Measurements from ENCODE around the gene CAPS.

CAPS gene

GRCh38 chr19:5914946-5915781 is 1.1 kb downstream of the CAPS start:
- no peak for DNase-seq

DNA sequence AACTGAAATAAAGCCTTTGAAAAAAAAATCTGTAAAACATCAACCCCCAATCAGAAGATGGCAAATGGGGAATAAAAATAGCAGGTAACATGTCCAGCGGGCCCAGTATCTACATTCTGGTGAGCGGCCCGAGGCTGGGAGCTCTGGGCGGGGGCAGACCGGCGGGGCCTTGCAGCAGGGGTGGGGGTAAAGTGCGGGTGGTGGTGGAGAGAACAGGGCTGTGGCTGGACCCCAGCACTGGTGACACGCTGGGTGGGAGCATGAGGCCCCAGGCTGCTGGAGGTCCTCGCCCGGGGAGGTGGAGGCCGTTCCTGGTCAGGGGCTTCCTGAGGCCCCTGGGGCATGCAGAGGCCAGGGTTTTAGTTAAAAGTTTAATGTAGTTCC is 1.7 kb downstream of the CAPS start:
- no peak for DNase-seq

DNA sequence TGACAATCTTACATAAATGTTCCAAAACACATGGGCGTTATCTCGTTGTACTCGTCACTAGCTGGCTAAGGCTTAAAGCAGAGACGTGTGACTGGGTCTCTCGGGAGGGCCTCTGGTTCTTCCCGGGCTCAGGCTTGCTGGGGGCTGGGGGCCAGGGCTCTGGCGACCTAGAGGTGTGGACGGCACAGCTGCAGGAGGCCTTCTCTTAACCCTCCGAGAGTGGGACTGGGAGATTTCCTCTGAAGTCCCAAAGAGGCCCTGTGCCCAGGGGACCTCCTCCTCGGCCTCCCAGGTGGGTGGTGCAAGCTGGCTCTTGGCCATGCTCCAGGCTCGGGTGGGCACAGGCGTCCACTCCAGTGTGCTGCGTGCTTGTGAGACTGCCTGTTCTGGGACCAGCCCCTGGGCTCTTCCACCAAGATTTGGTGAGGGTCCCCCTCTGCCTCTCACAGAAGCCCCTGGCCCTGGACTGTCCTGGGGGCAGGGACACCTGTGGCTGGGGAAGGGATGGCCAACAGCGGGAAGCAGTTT is 2.2 kb downstream of the CAPS start:
- DNase-seq, result no peak

DNA sequence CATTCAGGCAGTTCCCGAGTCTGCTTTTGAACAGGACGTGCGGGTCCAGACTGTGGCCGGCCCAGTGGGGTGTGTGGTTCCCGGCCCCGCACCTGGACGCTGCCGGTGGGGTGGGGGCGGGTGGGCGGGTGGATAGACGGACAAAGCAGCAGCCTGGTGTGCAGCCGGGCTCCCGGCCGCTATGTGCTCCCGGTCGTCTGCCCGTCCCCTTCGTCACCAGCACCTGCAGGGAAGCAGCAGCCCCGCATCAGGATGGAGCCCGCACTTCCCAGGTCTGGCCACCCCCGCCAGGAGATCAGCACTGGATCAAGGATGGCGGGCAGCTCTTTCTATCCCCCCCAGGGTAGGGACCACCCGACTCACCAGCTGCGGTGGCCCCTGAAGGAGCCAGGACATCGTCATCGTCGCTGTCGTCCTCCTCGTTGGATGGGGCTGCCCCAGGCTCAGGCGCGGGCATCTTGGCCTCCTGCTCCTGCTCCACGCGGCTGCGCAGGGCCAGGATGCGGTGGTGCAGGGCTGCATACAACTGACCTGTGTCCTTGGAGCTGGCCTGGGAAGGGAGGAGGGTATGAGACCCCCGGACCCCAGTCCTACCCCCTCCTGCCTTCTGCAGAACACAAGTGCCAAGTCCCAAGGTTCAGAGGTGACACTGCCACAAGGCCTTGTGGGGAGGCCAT is 3.5 kb downstream of the CAPS start:
- no peak for DNase-seq

GRCh38 chr19:5918463-5919079 is 4.5 kb downstream of the CAPS start:
- DNase-seq, result no peak

GRCh38 chr19:5921516-5922160 is 7.6 kb downstream of the CAPS start:
- DNase-seq, result no peak

DNA sequence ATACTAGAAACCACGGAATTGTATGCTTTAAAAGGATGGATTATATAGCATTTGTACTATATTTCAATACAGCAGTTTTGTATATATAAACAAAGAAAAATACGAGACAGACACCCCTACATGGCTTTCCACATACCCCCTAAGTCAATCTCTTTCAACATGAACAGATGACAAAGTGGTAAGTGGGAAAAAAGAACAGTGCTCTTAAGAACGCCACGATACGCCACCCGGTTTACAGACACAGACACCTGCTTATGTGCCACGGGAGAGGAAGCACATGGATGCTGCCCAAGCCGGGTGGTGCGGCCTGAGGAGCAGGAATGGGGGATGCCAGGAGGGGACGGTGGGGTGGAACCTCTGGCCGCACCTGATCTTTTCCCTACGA is 8.1 kb downstream of the CAPS start:
- no peak for DNase-seq

GRCh38 chr19:5923356-5923755 is 9.3 kb downstream of the CAPS start:
- no peak for DNase-seq

- no peak for DNase-seq
Measured at GRCh38 chr19:5925830-5926427, 11.9 kb downstream of the CAPS start.

GRCh38 chr19:5926641-5927440 is 12.8 kb downstream of the CAPS start:
- no peak for DNase-seq

GRCh38 chr19:5927441-5927821 is 13.4 kb downstream of the CAPS start:
- no peak for DNase-seq

GRCh38 chr19:5929179-5929578 is 15.1 kb downstream of the CAPS start:
- no peak for DNase-seq

- DNase-seq, result no peak
Measured at GRCh38 chr19:5929625-5930024, 15.6 kb downstream of the CAPS start.

- DNase-seq, result no peak
Measured at GRCh38 chr19:5931251-5931650, 17.2 kb downstream of the CAPS start.

- DNase-seq, result no peak
Measured at GRCh38 chr19:5932146-5932545, 18.1 kb downstream of the CAPS start.

GRCh38 chr19:5932609-5933262 is 18.7 kb downstream of the CAPS start:
- DNase-seq, result no peak

GRCh38 chr19:5933391-5934068 is 19.5 kb downstream of the CAPS start:
- DNase-seq, result no peak

DNA sequence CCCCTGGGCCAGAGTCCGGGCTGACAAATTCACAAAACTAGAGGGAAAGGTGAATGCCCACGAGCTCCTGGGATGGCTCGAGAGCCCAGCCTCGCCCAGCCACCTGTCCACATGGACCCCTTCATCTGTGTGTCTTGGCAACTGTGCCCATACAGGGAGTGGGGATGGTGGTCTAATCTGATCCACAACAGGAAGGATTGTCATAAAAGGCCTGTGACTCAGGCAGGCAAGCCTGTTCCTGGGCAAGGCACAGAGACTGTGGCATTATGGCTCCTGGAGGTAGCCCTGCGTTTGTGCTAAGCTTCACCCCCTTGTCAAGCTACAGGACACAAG is 20.0 kb downstream of the CAPS start:
- no peak for DNase-seq

DNA sequence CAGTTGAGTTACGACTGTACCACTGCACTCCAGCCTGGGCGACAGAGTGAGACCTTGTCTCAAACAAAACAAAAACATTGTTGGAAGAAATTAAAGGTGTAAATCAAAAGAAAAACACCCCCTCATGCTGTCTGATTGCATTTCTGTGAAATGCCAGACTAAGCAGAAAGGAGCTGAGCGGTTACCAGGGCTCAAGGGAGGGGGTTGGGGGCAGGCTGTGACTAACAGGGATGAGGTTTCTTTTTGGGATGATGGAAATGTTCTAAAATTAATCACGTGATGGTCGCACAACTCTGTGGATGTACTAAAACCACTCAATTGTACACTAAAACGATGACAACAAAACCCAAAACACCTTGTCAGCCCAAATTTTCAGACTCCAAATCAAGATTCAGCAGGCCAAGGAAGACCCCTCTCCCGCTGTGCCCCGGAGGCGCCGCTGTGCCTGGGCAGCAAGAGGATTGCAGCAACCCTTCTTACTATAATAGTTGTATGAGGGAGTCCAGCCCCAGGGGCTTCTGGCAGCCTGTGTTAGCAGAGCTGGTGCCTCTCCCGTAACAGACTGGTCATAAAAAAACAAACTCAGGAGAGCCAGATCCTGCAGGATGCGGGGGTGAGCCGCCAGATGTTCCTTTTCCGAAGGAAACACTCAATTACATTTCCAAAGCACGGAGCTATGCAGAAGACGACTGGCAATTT is 20.9 kb downstream of the CAPS start:
- no peak for DNase-seq

Data from stimulated activated CD4-positive, alpha-beta T cell treated with anti-CD3 and anti-CD28 coated beads, Interleukin-12 subunit alpha, Interleukin-12 subunit beta, amount 100 ng/mL, for 4 hours (primary cell).